GM03348 (cell line): ENCODE results near the gene PFN1.
"Not testable (repeated sequence)": the region's sequence is repeated elsewhere in the genome, so short reads cannot be mapped to it uniquely, and the experiment has no call there.

Experiments used
- DNase-seq: peaks from one replicate; pipeline ENCODE4 v3.0.0; 2012; ENCODE audit warnings: low spot score

Gene PFN1

GRCh38 chr17:4945176-4945943 lies 3.0 kb downstream of the PFN1 start:
- DNase-seq: peak; percentile 92

GRCh38 chr17:4944554-4945175 lies 3.7 kb downstream of the PFN1 start:
- no peak for DNase-seq

- DNase-seq: no peak
Observed at GRCh38 chr17:4944163-4944553, 4.2 kb downstream of the PFN1 start.

- DNase-seq: no peak
Observed at GRCh38 chr17:4942760-4943508, 5.4 kb downstream of the PFN1 start.

GRCh38 chr17:4941319-4941610 lies 7.1 kb downstream of the PFN1 start:
- no peak for DNase-seq

GRCh38 chr17:4940555-4941318 lies 7.6 kb downstream of the PFN1 start:
- DNase-seq: peak; percentile 82

GRCh38 chr17:4939796-4940554 lies 8.4 kb downstream of the PFN1 start, which contains the start of the genes RNF167 and SLC25A11:
RNF167 (plus strand) TSS chr17:4940268; CDS start chr17:4940910, 642 bp downstream.
SLC25A11 (minus strand) TSS chr17:4940046; CDS start chr17:4939910, 136 bp downstream.
- peak; percentile 98 for DNase-seq

- no peak for DNase-seq
Observed at GRCh38 chr17:4939546-4939795, 8.9 kb downstream of the PFN1 start.

GRCh38 chr17:4938688-4939545 lies 9.4 kb downstream of the PFN1 start:
- DNase-seq: no peak

- DNase-seq: no peak
Observed at GRCh38 chr17:4938069-4938491, 10.2 kb downstream of the PFN1 start.

GRCh38 chr17:4937553-4937952 lies 10.8 kb downstream of the PFN1 start:
- DNase-seq: no peak

- DNase-seq: no peak
Observed at GRCh38 chr17:4936436-4936835, 11.9 kb downstream of the PFN1 start.

GRCh38 chr17:4935650-4936049 lies 12.7 kb downstream of the PFN1 start:
- DNase-seq: no peak

- DNase-seq: peak; percentile 60
Observed at GRCh38 chr17:4934173-4934979, 14.0 kb downstream of the PFN1 start.

GRCh38 chr17:4933646-4934045 lies 14.7 kb downstream of the PFN1 start:
- no peak for DNase-seq

GRCh38 chr17:4932756-4933155 lies 15.6 kb downstream of the PFN1 start:
- no peak for DNase-seq

- no peak for DNase-seq
Observed at GRCh38 chr17:4931963-4932362, 16.4 kb downstream of the PFN1 start, which contains the start of gene GP1BA. GP1BA (plus strand) TSS chr17:4932277; CDS start chr17:4932605, 328 bp downstream.

GRCh38 chr17:4928881-4929280 lies 19.4 kb downstream of the PFN1 start:
- no peak for DNase-seq

GRCh38 chr17:4926577-4927335 lies 21.6 kb downstream of the PFN1 start:
- not testable (repeated sequence) for DNase-seq
